Vagina (tissue), 2 donors: Measurements from ENCODE around the gene THADA. TPM values are rescaled to one million over a fixed set of nuclear protein-coding genes. Genes with fewer than 3 reads are reported as not detected.
"Not testable (repeated sequence)": the region's sequence is repeated elsewhere in the genome, so short reads cannot be mapped to it uniquely, and the experiment has no call there.

Source experiments
- DNase-seq, 2 donors: peaks; one replicate each; pipeline ENCODE4 v3.0.0-alpha.2; 2017; ENCODE audit errors: extremely low spot score in 2 of 2
- H3K27ac ChIP-seq: fragments of 200-600 bp; sonication (generic); one replicate; pipeline ENCODE4 v1.5.1; 2019
- H3K27me3 ChIP-seq: fragments of 200-600 bp; sonication (generic); one replicate; pipeline ENCODE4 v1.5.1; 2019
- H3K36me3 ChIP-seq, 2 donors: fragments of 200-600 bp; sonication (generic); one replicate each; pipeline ENCODE4 v1.5.1; 2017 to 2019
- H3K4me1 ChIP-seq: fragments of 200-600 bp; sonication (generic); one replicate; pipeline ENCODE4 v1.5.1; 2019
- H3K4me3 ChIP-seq, 2 donors: fragments of 200-600 bp; sonication (generic); 1 replicate in 1 of 2; 2 replicates in 1 of 2; pipeline ENCODE4 v1.5.1; 2016 to 2019
- H3K9me3 ChIP-seq: fragments of 200-600 bp; sonication (generic); one replicate; pipeline ENCODE4 v1.5.1; 2019
- POLR2A ChIP-seq, 2 donors: fragments of 450-650 bp; IDR thresholded peaks; one replicate each; pipeline ENCODE4 v1.6.1; 2017; ENCODE audit warnings: antibody characterized with exemption in 2 of 2, mild to moderate bottlenecking in 2 of 2, moderate library complexity in 2 of 2
- POLR2AphosphoS5 ChIP-seq, 2 donors: sonication (generic); formaldehyde crosslinking; IDR thresholded peaks; one replicate each; pipeline ENCODE4 v1.9.0; 2017; ENCODE audit warnings: antibody characterized with exemption in 2 of 2, mild to moderate bottlenecking in 2 of 2, low read depth in 1 of 2; ENCODE audit not compliant: insufficient read depth in 1 of 2
- intact Hi-C: fragments of 100-400 bp; cut with DNase I; formaldehyde crosslinking; loops from one replicate; pipeline ENCODE4 v1.15.1; 2023
- total RNA-seq: library from RNA; depleted of rRNA; stranded (reverse); fragments of >200 nt; gene quantifications from one replicate; pipeline ENCODE4 v1.2.3, GENCODE V29; 2016
- TF ChIP-seq, protein P1 (sequence below), 3 experiments: fragments of 450-650 bp in 2 of 3; fragments of 200-600 bp in 1 of 3; sonication (generic) in 1 of 3; IDR thresholded peaks; one replicate each; pipeline ENCODE4 v1.5.1; 2017 to 2019; ENCODE audit warnings: antibody characterized with exemption in 3 of 3, mild to moderate bottlenecking in 2 of 3, moderate library complexity in 2 of 3

Gene THADA
- total RNA-seq, 1 donor from 2014 or later, result 32.2 TPM

DNA sequence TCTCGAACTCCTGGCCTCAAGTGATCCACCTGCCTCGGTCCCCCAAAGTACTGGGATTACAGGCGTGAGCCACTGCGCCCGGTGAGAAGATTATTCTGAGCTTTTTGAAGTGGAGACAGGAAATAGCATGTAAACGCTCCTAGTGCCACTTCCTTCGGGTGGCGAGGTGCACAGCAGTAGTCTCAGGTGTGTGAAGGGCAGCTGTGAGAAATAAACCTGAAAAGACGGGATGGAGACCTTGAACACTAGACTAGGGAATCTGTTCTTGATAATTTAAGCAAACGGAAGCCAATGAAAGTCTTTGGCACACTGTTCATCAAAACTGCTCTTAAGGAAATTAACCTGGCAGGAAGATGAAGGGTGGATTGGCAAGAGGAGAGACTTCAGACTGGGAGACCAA is 40.8 kb upstream of the THADA start:
- no peak for DNase-seq
- Histone ChIP-seq H3K36me3 (no peaks in the 10 kb centered on the region), H3K9me3 (no peaks in the 10 kb centered on the region), H3K27ac (peak overlapping the region; percentile 85), H3K4me3 (peak overlapping the region; percentile 87 to 97), H3K27me3 (no peaks in the 10 kb centered on the region), H3K4me1 (peaks cover 5% of the 10 kb centered on the region)
- intact Hi-C loops, result no loop called here
- no peak for TF ChIP-seq POLR2A (IDR thresholded peaks at IDR 0.05)
- TF ChIP-seq POLR2AphosphoS5 (IDR thresholded peaks at IDR 0.05; ENCODE audit: insufficient read depth in 1 of 2, low read depth in 1 of 2), result no peak
- TF ChIP-seq, protein P1, sequence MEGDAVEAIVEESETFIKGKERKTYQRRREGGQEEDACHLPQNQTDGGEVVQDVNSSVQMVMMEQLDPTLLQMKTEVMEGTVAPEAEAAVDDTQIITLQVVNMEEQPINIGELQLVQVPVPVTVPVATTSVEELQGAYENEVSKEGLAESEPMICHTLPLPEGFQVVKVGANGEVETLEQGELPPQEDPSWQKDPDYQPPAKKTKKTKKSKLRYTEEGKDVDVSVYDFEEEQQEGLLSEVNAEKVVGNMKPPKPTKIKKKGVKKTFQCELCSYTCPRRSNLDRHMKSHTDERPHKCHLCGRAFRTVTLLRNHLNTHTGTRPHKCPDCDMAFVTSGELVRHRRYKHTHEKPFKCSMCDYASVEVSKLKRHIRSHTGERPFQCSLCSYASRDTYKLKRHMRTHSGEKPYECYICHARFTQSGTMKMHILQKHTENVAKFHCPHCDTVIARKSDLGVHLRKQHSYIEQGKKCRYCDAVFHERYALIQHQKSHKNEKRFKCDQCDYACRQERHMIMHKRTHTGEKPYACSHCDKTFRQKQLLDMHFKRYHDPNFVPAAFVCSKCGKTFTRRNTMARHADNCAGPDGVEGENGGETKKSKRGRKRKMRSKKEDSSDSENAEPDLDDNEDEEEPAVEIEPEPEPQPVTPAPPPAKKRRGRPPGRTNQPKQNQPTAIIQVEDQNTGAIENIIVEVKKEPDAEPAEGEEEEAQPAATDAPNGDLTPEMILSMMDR (IDR thresholded peaks at IDR 0.05), result no peak

DNA sequence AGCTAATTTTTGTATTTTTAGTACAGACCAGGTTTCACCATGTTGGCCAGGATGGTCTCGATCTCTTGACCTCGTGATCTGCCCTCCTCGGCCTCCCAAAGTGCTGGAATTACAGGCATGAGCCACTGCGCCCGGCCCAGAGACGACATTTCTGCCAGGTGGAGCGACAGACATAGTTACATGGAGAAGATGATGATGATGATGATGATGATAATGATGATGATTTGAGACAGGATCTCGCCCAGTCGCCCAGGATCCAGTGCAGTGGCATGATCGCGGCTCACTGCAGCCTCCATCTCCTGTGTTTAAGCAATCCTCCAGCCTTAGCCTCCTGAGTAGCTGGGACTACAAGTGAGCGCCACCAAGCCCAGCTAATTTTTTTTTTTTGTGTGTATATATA is 40.3 kb upstream of the THADA start:
- H3K27ac ChIP-seq, intact Hi-C loops, H3K9me3 ChIP-seq: not testable (repeated sequence)

DNA sequence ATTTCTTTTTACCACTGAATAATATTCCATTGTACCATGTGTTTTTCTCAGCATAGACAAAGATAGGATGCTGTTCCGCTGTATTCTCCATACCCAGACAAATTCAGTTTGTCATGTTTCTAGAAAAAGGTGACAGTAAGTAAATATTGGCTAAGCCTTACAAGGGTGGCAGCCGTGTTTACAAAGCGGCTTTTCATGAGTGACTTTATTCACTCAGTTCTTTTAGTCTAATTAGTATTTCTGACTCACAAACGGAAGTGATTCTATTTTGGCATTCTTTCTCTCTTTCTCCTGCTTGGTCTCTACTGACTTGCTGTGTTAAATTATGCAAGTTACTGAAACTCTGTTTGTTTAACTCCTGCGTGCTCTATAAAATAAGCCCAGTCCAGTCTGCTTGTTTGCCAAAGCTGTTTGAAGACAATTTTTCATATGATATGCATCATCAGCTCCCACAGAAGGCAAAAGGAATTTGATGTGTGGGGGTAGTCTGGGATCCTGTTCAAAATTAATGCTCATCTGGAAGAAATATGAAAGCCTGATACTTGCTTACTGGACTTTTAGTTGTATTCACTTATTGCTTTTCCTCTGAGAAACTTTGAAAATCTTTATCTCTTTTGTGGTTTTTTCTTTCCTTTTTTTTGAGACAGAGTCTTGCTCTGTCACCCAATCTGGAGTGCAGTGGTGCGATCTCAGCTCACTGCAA is 38.9 kb upstream of the THADA start:
- TF ChIP-seq POLR2A (IDR thresholded peaks at IDR 0.05) (no peak), POLR2AphosphoS5 (IDR thresholded peaks at IDR 0.05; ENCODE audit: insufficient read depth in 1 of 2, low read depth in 1 of 2) (peak in 1 of 2 donors; percentile 62)
- TF ChIP-seq, protein P1 (IDR thresholded peaks at IDR 0.05), result no peak
- no peak overlapping the region for H3K4me3 ChIP-seq
- no peak for DNase-seq
- no peaks in the 10 kb centered on the region for H3K27me3 ChIP-seq
- H3K27ac ChIP-seq, result peak overlapping the region; percentile 57
- no peaks in the 10 kb centered on the region for H3K9me3 ChIP-seq
- intact Hi-C loops, result no loop called here
- peaks cover 5% of the 10 kb centered on the region for H3K4me1 ChIP-seq
- no peaks in the 10 kb centered on the region for H3K36me3 ChIP-seq

More for the DNA sequence above, 40.3 kb upstream of the THADA start:
- not testable (repeated sequence) for H3K36me3 ChIP-seq, H3K27me3 ChIP-seq, DNase-seq, H3K4me3 ChIP-seq, H3K4me1 ChIP-seq

DNA sequence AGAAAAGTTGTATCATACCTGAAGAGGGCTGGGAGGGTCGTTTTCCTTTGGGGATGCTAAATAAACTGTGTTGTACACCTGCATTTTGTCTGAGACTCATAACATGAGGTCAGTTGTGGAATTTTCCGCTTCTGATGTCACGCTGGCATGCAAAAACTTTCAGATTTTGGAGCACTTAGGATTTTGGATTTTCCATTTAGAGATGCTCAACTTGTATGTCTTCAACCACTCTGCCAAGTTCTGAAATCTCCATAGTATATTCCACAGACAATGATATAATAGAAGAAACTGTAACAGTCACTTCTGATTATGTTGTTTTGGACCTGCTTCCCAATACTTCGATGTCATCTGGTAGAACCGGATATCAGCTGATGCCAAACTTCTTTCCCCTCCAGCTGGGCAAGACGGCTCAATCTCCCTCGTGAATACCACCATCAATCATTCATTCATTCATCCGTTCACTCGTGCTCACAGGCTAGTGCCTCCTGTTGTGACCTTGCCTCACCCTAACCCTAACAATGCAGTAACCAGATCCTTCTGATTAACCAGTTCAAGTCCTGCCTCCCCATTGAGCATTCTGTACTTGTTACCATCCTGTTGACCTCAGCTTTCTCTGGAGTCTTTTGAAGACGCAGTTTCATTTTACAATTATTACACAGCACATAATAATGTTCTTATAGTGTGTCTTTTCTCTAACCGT is 35.9 kb upstream of the THADA start:
- no peak overlapping the region for H3K27ac ChIP-seq

DNA sequence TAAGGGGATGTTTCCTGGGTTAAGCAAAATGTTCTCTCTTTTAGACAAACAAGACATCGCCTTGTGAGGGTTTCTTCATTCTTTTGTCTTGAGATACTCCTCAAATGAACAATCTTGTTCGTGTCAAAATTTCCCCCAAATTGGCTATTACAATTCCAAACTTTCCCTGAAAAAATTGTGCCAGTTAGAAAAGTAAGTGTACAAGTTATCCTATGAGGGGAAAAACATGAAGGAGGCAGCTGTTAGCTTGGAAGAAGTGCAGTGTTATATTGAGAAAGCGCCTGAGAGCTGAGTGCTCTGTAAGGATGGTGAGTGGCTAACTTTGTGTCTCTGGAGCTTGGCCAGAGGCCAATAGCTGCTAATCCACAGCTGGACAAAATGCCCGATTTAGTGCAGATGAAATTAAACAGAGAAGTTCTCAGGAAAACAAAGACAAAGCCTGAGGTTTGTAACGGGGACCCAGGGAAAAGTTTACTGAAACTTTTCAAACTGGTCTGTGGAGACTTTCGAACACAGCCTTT is 27.2 kb upstream of the THADA start:
- intact Hi-C loops, result no loop called here
- Histone ChIP-seq H3K27ac (no peak overlapping the region), H3K27me3 (no peaks in the 10 kb centered on the region), H3K4me3 (no peak overlapping the region), H3K36me3 (no peaks in the 10 kb centered on the region), H3K4me1 (no peaks in the 10 kb centered on the region), H3K9me3 (no peaks in the 10 kb centered on the region)
- no peak for DNase-seq
- TF ChIP-seq, protein P1 (IDR thresholded peaks at IDR 0.05), result no peak
- TF ChIP-seq POLR2AphosphoS5 (IDR thresholded peaks at IDR 0.05; ENCODE audit: insufficient read depth in 1 of 2, low read depth in 1 of 2) (no peak), POLR2A (IDR thresholded peaks at IDR 0.05) (no peak)

More for the DNA sequence above, 35.9 kb upstream of the THADA start:
- intact Hi-C loops, result no loop called here
- no peak for DNase-seq
- Histone ChIP-seq H3K27me3 (no peaks in the 10 kb centered on the region), H3K9me3 (no peaks in the 10 kb centered on the region), H3K4me3 (no peak overlapping the region), H3K36me3 (no peaks in the 10 kb centered on the region), H3K4me1 (peaks cover 5% of the 10 kb centered on the region)
- no peak for TF ChIP-seq POLR2AphosphoS5 (IDR thresholded peaks at IDR 0.05; ENCODE audit: insufficient read depth in 1 of 2, low read depth in 1 of 2)
- TF ChIP-seq POLR2A (IDR thresholded peaks at IDR 0.05), result no peak
- TF ChIP-seq, protein P1 (IDR thresholded peaks at IDR 0.05), result no peak
